Stimulated activated CD8-positive, alpha-beta memory T cell treated with anti-CD3 and anti-CD28 coated beads, Interleukin-4, amount 100 ng/mL, for 1 hour (primary cell): Measurements from ENCODE around the gene CEACAM19.
"Not testable (repeated sequence)": the region's sequence is repeated elsewhere in the genome, so short reads cannot be mapped to it uniquely, and the experiment has no call there.

Experiments
- DNase-seq, 2 donors: peaks; one replicate each; pipeline ENCODE4 v3.0.0-alpha.2; 2020; ENCODE audit warnings: low read depth in 2 of 2, low spot score in 1 of 2

Gene CEACAM19

GRCh38 chr19:44673510-44673909, 2.2 kb downstream of the CEACAM19 start:
- no peak for DNase-seq

- DNase-seq = no peak
Observed at GRCh38 chr19:44675521-44675920, 4.2 kb downstream of the CEACAM19 start.

DNA sequence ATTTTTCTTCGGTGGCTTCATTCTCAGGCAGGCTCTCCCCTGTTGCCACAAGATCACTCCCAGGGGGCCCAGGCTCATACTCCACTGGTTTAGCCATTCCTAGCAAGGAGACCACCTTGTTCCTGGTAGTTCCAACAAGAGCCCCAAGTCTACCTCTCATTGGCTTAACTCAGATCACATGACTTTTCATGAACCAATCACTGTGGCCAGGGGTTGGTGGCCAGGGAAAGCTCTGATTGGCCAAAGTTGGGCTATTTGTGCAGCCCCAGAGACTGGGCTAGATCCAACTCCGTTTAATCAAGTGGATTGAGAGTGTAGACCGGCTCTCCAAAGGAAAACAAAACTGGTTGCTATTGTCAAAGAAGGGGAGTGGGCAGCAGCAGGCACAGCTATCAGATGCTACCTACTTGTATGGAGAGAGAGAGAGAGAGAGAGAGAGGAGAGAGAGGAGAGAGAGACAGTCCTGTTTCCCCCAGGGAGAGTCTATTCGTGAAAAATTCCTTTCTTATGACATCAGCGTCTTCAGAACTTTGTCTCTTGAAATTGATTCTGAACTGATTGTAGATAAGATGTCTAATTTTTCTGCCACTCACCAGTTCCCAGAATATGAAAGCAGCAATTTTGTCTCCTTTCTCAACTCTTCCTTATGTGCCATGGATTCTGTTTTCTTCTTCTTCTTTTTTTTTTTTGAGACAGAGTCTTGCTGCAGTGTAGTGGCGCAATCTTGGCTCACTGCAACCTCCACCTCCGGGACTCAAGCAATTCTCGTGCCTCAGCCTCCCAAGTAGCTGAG, 5.9 kb downstream of the CEACAM19 start:
- no peak for DNase-seq

- no peak for DNase-seq
Observed at GRCh38 chr19:44680536-44680935, 9.3 kb downstream of the CEACAM19 start.

- no peak for DNase-seq
Observed at GRCh38 chr19:44681992-44682790, 10.9 kb downstream of the CEACAM19 start.

DNA sequence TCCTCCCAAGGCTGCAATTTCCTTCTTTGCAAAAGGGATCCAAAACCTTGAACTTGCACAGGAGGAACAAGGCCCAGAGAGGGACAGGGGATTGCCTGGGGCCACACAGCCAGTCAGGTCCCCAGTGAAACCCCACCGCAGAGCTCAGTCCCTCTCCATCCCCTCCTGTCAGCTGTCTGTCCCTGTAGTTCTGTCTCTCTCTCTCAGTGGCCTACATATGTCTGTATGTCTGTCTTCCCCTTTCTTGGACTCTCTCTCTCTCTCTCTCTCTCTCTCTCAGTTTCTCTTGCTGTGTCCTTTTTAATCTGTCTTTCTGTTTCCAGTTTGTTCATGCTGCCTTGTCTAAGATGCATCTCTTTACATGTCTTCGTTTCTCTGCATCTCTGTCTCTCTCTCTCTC, 11.5 kb downstream of the CEACAM19 start:
- DNase-seq = no peak

DNA sequence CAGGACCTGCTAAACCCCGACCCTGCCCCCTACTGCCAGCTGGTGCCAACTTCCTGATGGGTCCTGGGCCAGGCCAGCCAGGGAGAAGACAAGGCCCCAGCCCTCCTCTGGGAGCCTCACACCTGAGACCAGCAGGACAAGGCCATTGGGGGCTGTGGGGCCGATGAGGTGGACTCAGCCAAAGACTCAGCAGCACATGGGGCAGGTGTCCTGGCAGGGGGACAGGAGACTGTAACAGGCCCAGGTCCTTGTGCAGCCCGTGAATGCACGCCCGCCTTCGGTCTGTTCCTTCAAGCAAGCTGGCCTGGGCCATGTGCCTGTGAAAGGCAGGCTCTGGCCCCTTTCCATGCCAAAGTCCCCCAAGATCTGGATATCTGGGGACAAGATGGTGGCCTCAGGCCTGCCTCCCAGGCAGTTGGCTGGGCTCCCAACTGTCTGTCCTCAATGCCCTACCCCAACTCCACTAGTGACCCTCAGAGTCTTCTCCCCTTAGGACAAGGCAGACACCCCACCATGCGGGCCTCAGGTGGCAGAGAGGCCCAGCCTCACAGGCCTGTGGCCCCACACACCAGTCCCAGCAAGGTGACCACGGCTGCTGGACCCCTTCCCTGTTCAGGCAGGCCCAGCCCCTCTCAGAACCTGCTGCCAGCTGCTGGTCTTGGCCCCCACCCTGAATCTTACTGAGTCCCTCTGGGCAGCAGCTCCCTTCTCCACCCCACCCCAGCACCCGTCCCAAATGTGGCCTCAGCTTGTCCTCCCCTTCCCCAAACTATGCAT, 12.3 kb downstream of the CEACAM19 start:
- no peak for DNase-seq

DNA sequence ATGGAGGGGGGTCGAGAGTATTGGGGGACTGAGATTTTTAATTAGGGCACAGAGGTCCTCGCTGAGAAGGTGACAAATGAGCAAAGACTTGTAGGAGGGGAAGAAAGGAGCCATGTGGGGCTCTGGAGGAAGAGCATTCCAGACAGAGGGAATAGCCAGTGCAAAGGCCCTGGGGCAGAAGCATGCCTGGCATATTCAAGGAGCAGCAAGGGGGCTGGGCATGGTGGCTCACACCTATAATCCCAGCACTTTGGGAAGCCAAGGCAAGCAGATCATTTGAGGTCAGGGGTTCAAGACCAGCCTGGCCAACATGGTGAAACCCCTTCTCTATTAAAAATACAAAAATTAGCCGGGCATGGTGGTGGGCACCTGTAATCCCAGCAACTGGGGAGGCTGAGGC, 13.1 kb downstream of the CEACAM19 start:
- not testable (repeated sequence) for DNase-seq

DNA sequence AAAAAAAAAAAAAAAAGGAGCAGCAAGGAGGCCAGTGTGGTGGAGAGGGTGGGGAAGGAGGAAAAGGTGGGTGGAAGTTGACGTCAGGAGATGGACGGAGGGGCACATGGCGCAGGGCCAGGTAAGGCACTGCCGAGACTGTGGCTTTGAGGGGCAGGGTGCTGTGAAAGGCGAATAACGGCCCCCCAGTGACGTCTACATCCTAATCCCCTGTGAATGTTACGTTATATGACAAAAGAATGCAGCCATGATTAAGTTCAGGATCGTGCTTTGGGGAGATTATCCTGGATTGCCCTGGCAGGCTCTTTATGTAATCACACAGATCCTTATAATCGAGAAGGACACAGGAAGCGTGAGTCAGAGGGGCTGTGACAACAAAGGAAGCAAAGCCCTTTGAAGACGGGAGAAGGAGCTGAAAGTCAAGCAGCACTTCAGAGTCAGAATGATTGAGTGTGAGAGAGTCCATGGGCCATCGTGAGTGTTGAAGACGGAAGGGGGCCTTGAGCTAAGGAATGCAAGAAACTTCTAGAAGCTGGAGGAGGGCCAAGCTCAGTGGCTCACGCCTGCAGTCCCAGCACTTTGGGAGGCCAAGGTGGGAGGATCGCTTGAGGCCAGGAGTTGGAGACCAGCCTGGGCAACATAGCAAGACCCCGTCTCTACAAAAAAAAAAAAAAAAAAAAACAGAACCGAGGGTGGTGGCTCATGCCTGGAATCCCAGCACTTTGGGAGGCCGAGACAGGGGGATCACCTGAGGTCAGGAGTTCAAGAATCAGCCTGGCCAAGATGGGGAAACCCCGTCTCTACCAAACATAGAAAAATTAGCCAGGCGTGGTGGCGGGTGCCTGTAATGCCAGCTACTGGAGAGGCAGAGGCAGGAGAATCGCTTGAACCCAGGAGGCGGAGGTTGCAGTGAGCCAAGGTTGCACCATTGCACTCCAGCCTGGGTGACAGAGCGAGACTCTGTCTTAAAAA, 13.9 kb downstream of the CEACAM19 start:
- no peak for DNase-seq

GRCh38 chr19:44685877-44686276, 14.6 kb downstream of the CEACAM19 start:
- DNase-seq = no peak

DNA sequence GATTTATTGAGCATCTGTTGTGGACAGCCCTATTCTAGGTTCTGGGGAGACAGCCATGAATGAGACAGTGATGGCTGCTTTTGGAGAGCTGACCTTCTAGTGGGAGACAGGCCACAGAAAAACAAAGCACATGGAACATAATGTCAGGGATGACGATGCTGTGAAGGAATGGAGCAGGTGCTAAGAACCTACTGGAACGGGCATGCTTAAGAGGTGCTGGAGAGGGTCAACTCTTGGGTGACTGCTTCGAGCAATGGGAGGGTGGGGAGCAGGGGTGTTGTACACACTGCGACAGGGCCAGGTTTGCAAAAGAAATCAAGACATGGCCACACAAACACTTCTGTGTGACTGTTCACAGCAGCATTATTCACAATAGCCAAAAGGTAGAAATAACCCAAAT, 15.6 kb downstream of the CEACAM19 start:
- no peak for DNase-seq

- no peak for DNase-seq
Observed at GRCh38 chr19:44687888-44688287, 16.6 kb downstream of the CEACAM19 start.

DNA sequence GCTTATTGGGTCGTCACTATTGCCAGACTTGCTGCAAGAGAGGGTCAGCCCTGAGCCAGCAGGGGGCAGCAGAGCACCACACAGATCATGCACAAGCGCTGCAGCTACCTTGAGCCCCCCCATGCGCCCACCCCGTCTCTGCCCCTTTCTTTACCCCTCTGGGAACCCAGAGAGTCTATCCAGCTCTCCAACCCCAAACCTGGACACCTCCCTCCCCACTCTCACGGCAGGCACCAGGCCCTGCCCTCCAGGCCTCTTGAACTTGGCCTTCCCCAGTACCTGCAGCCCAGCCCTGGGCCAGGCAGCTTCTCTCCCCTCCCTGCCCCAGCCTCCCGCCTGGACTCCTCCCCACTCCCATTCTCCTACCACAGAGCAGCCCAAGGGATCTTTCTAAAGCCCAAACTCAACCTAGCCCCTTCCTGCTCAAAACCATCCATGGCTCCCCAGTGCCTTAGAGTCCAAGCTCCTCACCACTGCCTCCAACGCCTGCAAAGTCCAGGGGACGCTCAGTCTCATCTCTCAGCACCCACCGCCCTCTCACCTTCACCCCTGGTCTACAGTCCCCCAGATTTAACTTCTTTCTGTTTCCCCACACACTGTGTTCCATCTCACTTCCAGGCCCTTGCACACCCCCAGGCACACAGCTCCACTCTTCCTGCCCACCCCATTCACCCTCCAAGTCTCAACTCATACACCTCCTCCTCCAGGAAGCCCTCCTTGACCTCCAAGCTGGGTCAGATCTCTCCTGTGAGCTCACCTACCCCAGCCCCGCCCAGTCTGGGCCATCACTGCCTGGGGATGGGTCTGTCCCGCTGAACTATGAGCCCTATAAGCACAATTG, 18.2 kb downstream of the CEACAM19 start:
- DNase-seq = peak; percentile 55 to 61

DNA sequence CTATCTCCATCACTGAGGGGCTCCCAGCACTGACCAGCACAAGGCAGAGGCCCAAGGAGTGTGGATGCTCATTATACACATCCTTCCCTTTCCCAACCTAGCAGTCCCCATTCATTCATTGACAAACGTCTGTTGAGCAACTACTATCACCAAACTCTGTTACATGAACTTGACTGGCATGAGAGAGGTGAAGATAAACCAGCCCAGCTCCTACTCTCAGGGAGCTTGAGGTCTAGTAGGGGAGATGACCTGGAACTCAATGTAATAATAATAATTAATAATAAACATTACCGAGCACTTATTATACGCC, 18.8 kb downstream of the CEACAM19 start:
- no peak for DNase-seq

- no peak for DNase-seq
Observed at GRCh38 chr19:44692379-44692721, 21.1 kb downstream of the CEACAM19 start.

DNA sequence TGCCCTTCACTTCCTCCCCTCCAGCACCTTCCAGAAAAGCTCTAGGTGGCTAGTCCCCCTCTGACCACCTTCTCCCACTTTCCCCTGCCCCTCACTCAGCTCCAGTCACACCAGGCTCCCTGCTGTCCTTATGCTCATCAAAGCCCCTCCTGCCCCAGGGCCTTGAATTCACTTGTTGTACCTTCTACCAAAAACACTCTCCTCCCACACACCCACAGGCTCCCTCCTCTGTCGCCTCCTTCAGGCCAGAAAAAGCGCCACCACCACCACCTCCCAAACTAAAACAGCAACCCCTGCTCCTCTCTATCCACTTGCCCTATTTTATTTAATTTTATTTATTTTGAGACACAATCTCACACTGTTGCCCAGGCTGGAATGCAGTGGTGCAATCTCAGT, 22.9 kb downstream of the CEACAM19 start:
- DNase-seq = no peak

GRCh38 chr19:44696939-44697669, 25.8 kb downstream of the CEACAM19 start:
- DNase-seq = no peak

GRCh38 chr19:44697670-44698034, 26.4 kb downstream of the CEACAM19 start:
- DNase-seq = no peak

- DNase-seq = no peak
Observed at GRCh38 chr19:44698492-44699201, 27.4 kb downstream of the CEACAM19 start, which contains the start of gene CEACAM16. Gene CEACAM16, plus strand, starts transcription at chr19:44699151. Its CDS starts 2,306 bp downstream, at chr19:44701457.
